Stomach (tissue), 9 donors: ENCODE data around the gene UBR4. TPM values are rescaled to one million over a fixed set of nuclear protein-coding genes. Genes with fewer than 3 reads are reported as not detected.

Source experiments
- DNase-seq, 2 donors: peaks; one replicate each; pipeline versions ENCODE4 v3.0.0 to v3.0.0-alpha.2; 2013 to 2019
- H3K27ac ChIP-seq, 5 donors: fragments of 200-600 bp in 4 of 5; sonication (generic) in 4 of 5; one replicate each; pipeline ENCODE4 v1.5.1; 2013 to 2019; ENCODE audit warnings: mild to moderate bottlenecking in 1 of 5, moderate library complexity in 1 of 5
- H3K27me3 ChIP-seq, 3 donors: fragments of 200-600 bp; sonication (generic); one replicate each; pipeline ENCODE4 v1.5.1; 2017 to 2019; ENCODE audit warnings: mixed run types in 1 of 3
- H3K36me3 ChIP-seq, 4 donors: fragments of 200-600 bp; sonication (generic); 1 replicate in 3 of 4; 2 replicates in 1 of 4; pipeline ENCODE4 v1.5.1; 2016 to 2019
- H3K4me1 ChIP-seq, 4 donors: fragments of 200-600 bp; sonication (generic); one replicate each; pipeline ENCODE4 v1.5.1; 2016 to 2019
- H3K4me3 ChIP-seq, 4 donors: fragments of 200-600 bp; sonication (generic) in 3 of 4; one replicate each; pipeline ENCODE4 v1.5.1; 2016 to 2019; ENCODE audit warnings: mild to moderate bottlenecking in 1 of 4
- H3K9me3 ChIP-seq, 4 donors: fragments of 200-600 bp; sonication (generic); one replicate each; pipeline ENCODE4 v1.5.1; 2016 to 2019
- CTCF ChIP-seq, 7 experiments: fragments of 450-650 bp in 4 of 7; fragments of 200-600 bp in 3 of 7; sonication (generic) in 3 of 7; IDR thresholded peaks; one replicate each; pipeline ENCODE4 v1.5.1; 2016 to 2019; ENCODE audit warnings: antibody characterized with exemption in 7 of 7, control low read depth in 2 of 7, mild to moderate bottlenecking in 1 of 7
- EP300 ChIP-seq: sonication (generic); formaldehyde crosslinking; IDR thresholded peaks from one replicate; pipeline ENCODE4 v1.6.1; 2017; ENCODE audit warnings: antibody characterized with exemption
- POLR2A ChIP-seq, 4 donors: fragments of 450-650 bp; IDR thresholded peaks; one replicate each; pipeline ENCODE4 v1.6.1; 2016; ENCODE audit warnings: antibody characterized with exemption in 4 of 4, control low read depth in 2 of 4, mild to moderate bottlenecking in 1 of 4, moderate library complexity in 1 of 4
- POLR2AphosphoS5 ChIP-seq, 3 donors: sonication (generic); formaldehyde crosslinking; IDR thresholded peaks; one replicate each; pipeline ENCODE4 v1.6.1; 2016; ENCODE audit warnings: antibody characterized with exemption in 3 of 3
- WGBS, 5 donors: extraction: QIAGEN DNeasy Blood & Tissue Kit in 3 of 5; methylation state at CpG; one replicate each; pipeline versions ENCODE4 v1.1.5 to v1.1.7; 2013 to 2018; 5-methylcytosine and 5-hydroxymethylcytosine counted together
- intact Hi-C: fragments of 100-400 bp; cut with DNase I; formaldehyde crosslinking; loops from one replicate; pipeline ENCODE4 v1.15.1; 2023; ENCODE audit warnings: low total_unique reads
- polyA plus RNA-seq, 3 donors: library from polyadenylated mRNA; stranded (reverse); fragments of 200-250 nt; gene quantifications; one replicate each; pipeline ENCODE4 v1.2.3, GENCODE V29; 2013
- total RNA-seq, 5 donors: library from RNA; depleted of rRNA; stranded (reverse); fragments of >200 nt; gene quantifications; one replicate each; pipeline versions ENCODE4 v1.1.0 to v1.2.3, GENCODE V29; 2014 to 2016
- donor health status: healthy with polysubstance abuse.
- donor health status: Bipolar disorder and iron deficiency.
- donor health status: healthy.

UBR4 gene
- total and polyA plus RNA-seq, 8 donors = 41.9 to 262 (median 128) TPM

GRCh38 chr1:19029191-19030085 lies 180.6 kb downstream of the UBR4 start:
- WGBS, 5 donors = 59 to 75% (median 69%) methylated on average over 15 to 21 of the region's 21 CpGs
- Histone ChIP-seq H3K36me3 (no peaks in the 10 kb centered on the region), H3K9me3 (no peaks in the 10 kb centered on the region), H3K4me1 (no peaks in the 10 kb centered on the region), H3K27me3 (peaks cover 0 to 26% (median 11%) of the 10 kb centered on the region in 3 donors), H3K4me3 (no peak overlapping the region), H3K27ac (no peak overlapping the region)
- TF ChIP-seq CTCF (IDR thresholded peaks at IDR 0.05) (no peak), EP300 (no peak), POLR2AphosphoS5 (IDR thresholded peaks at IDR 0.05) (no peak), POLR2A (IDR thresholded peaks at IDR 0.05) (no peak)
- no peak for DNase-seq
- intact Hi-C loops = no loop called here

DNA sequence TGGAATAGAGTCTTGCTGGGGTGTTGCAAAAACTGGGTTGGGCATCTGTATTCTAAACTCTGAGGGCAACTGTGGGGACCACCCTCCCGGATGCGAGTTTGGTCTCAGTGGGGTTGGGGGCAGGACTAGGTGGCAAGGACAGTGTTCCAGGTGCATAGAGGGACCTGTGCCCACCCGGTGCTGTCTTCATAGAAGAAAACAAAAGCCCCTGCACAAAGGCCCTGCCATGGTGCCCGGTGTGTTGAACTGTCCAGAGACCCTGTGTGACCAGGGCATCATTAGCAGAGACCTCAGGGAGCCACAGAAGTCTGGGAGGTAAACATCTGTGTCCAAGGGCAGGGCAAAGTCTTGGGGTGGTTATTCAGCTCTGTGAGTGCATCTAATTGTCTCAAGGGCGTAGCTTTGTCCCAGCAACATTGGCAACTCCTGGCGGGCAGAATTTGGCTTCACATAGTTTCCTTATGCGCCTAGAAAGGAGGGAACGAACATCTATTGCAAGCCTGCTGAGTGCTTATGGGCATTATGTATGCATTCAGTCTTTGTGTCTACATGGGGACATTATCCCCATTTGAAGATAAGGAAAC lies 181.4 kb downstream of the UBR4 start:
- no peaks in the 10 kb centered on the region for H3K4me1 ChIP-seq
- H3K9me3 ChIP-seq = no peaks in the 10 kb centered on the region
- no peak overlapping the region for H3K4me3 ChIP-seq
- H3K27me3 ChIP-seq = peaks cover 0 to 26% (median 11%) of the 10 kb centered on the region in 3 donors
- TF ChIP-seq POLR2AphosphoS5 (IDR thresholded peaks at IDR 0.05) (no peak), CTCF (IDR thresholded peaks at IDR 0.05) (no peak), EP300 (no peak), POLR2A (IDR thresholded peaks at IDR 0.05) (no peak)
- no peaks in the 10 kb centered on the region for H3K36me3 ChIP-seq
- H3K27ac ChIP-seq = no peak overlapping the region
- no peak for DNase-seq
- 72 to 85% (median 81%) methylated on average over 8 of the region's 8 CpGs for WGBS, 5 donors
- intact Hi-C loops = no loop called here

GRCh38 chr1:19028110-19028509 lies 182.0 kb downstream of the UBR4 start:
- no peak for DNase-seq
- Histone ChIP-seq H3K27me3 (peaks cover 0 to 26% (median 11%) of the 10 kb centered on the region in 3 donors), H3K27ac (no peak overlapping the region), H3K4me3 (no peak overlapping the region), H3K36me3 (no peaks in the 10 kb centered on the region), H3K4me1 (no peaks in the 10 kb centered on the region), H3K9me3 (no peaks in the 10 kb centered on the region)
- TF ChIP-seq EP300 = no peak
- TF ChIP-seq CTCF (IDR thresholded peaks at IDR 0.05) = no peak
- no peak for TF ChIP-seq POLR2AphosphoS5 (IDR thresholded peaks at IDR 0.05)
- no peak for TF ChIP-seq POLR2A (IDR thresholded peaks at IDR 0.05)
- 26 to 38% (median 35%) methylated on average over 7 of the region's 7 CpGs for WGBS, 5 donors
- intact Hi-C loops = no loop called here

Other genes with a start within 250 kb of the UBR4 start
- 10 to 100 TPM; 27.7 to 94.1 (median 53.5) TPM for gene EMC1, start 41.3 kb upstream of the UBR4 start, total RNA-seq
- gene EMC1, start 41.3 kb upstream of the UBR4 start, polyA plus RNA-seq = 1 to 10 TPM; 4.5 to 6.7 (median 6.6) TPM
- 10 to 100 TPM in 2 of 5 donors, 1 to 10 TPM in 3; 1.8 to 22.0 (median 8.1) TPM for gene MRTO4, start 41.5 kb upstream of the UBR4 start, total RNA-seq
- 10 to 100 TPM; 31.3 to 46.7 (median 31.6) TPM for gene MRTO4, start 41.5 kb upstream of the UBR4 start, polyA plus RNA-seq
- gene AKR7A3, start 78.5 kb upstream of the UBR4 start, total RNA-seq = 100 to 1,000 TPM in 2 of 5 donors, 10 to 100 TPM in 3; 24.0 to 269 (median 86.9) TPM
- gene AKR7A3, start 78.5 kb upstream of the UBR4 start, polyA plus RNA-seq = 100 to 1,000 TPM; 142 to 510 (median 148) TPM
- 100 to 1,000 TPM in 1 of 5 donors, 10 to 100 TPM in 3, not detected in 1; 18.7 to 108 (median 45.8) TPM for gene AKR7A2, start 101.9 kb upstream of the UBR4 start, total RNA-seq
- 10 to 100 TPM; 33.4 to 71.2 (median 48.6) TPM for gene AKR7A2, start 101.9 kb upstream of the UBR4 start, polyA plus RNA-seq
- gene SLC66A1, start 102.1 kb upstream of the UBR4 start, total RNA-seq = 10 to 100 TPM in 2 of 5 donors, 1 to 10 TPM in 3; 1.8 to 14.5 (median 9.1) TPM
- gene SLC66A1, start 102.1 kb upstream of the UBR4 start, polyA plus RNA-seq = 10 to 100 TPM; 10.1 to 11.9 (median 11.1) TPM